Astrocyte of the spinal cord (primary cell): Measurements from ENCODE around the gene SLC35F1.
"Not testable (repeated sequence)": the region's sequence is repeated elsewhere in the genome, so short reads cannot be mapped to it uniquely, and the experiment has no call there.

Experiments
- DNase-seq: peaks from one replicate; pipeline ENCODE4 v3.0.0; 2011; ENCODE audit warnings: low read depth, low spot score
- H3K4me3 ChIP-seq: 2 replicates; pipeline ENCODE4 v1.5.1; 2011; ENCODE audit warnings: low read depth, mild to moderate bottlenecking, low read length, moderate library complexity
- CTCF ChIP-seq: IDR thresholded peaks from 2 replicates; pipeline ENCODE4 v1.5.1; 2012; ENCODE audit warnings: low read depth, mild to moderate bottlenecking, low read length, inconsistent platforms
- in situ Hi-C: cut with HindIII; loops from 2 replicates; pipeline ENCODE4 v1.10.0; 2017; ENCODE audit warnings: low sequenced_read_pairs

The SLC35F1 gene

GRCh38 chr6:117992856-117993255 lies 85.8 kb downstream of the SLC35F1 start:
- DNase-seq, result peak; percentile 8
- TF ChIP-seq CTCF, result no peak

GRCh38 chr6:118012944-118013343 lies 105.9 kb downstream of the SLC35F1 start:
- TF ChIP-seq CTCF, result no peak
- in situ Hi-C loops, result no loop called here
- DNase-seq, result no peak

More at GRCh38 chr6:117992856-117993255, 85.8 kb downstream of the SLC35F1 start:
- in situ Hi-C loops, result no loop called here
- H3K4me3 ChIP-seq, result no peak overlapping the region

GRCh38 chr6:118016532-118016931 lies 109.5 kb downstream of the SLC35F1 start:
- DNase-seq, result no peak
- in situ Hi-C loops, result no loop called here
- H3K4me3 ChIP-seq, result no peak overlapping the region
- TF ChIP-seq CTCF, result no peak

More at GRCh38 chr6:118012944-118013343, 105.9 kb downstream of the SLC35F1 start:
- no peak overlapping the region for H3K4me3 ChIP-seq

- H3K4me3 ChIP-seq, result no peak overlapping the region
- in situ Hi-C loops, result no loop called here
- no peak for TF ChIP-seq CTCF
- DNase-seq, result no peak
Measured at GRCh38 chr6:118017301-118017848, 110.3 kb downstream of the SLC35F1 start.

- H3K4me3 ChIP-seq, result no peak overlapping the region
- no peak for DNase-seq
- in situ Hi-C loops, result no loop called here
- no peak for TF ChIP-seq CTCF
Measured at GRCh38 chr6:118023771-118024170, 116.7 kb downstream of the SLC35F1 start.

- H3K4me3 ChIP-seq, result no peak overlapping the region
- in situ Hi-C loops, result no loop called here
- TF ChIP-seq CTCF, result no peak
- no peak for DNase-seq
Measured at GRCh38 chr6:118029967-118030366, 122.9 kb downstream of the SLC35F1 start.

- DNase-seq, in situ Hi-C loops, H3K4me3 ChIP-seq: not testable (repeated sequence)
Measured at GRCh38 chr6:118037479-118037878, 130.4 kb downstream of the SLC35F1 start.
